Kidney epithelial cell (primary cell): ENCODE results near the gene KCNK17. TPM values are rescaled to one million over a fixed set of nuclear protein-coding genes. Genes with fewer than 3 reads are reported as not detected.

Experiments used
- DNase-seq: peaks from one replicate; pipeline ENCODE4 v3.0.0-alpha.2; 2010; ENCODE audit warnings: low read depth
- H3K27me3 ChIP-seq: 2 replicates; pipeline ENCODE4 v1.6.0; 2011; ENCODE audit warnings: low read length; ENCODE audit not compliant: control insufficient read depth, insufficient read depth
- H3K36me3 ChIP-seq: 2 replicates; pipeline ENCODE4 v1.5.1; 2011; ENCODE audit warnings: low read length; ENCODE audit not compliant: control insufficient read depth, insufficient read depth
- H3K4me3 ChIP-seq: 2 replicates; pipeline ENCODE4 v1.5.1; 2011; ENCODE audit warnings: low read depth, mild to moderate bottlenecking, control low read depth, low read length
- total RNA-seq: library from RNA; depleted of rRNA; stranded (reverse); fragments of >200 nt; gene quantifications from 2 replicates; pipeline ENCODE4 v1.2.3, GENCODE V29; 2015
- TF ChIP-seq, protein P1 (sequence below): IDR thresholded peaks from 2 replicates; pipeline ENCODE4 v1.5.1; 2011; ENCODE audit warnings: mild to moderate bottlenecking, moderate library complexity, low read length, control low read depth, inconsistent platforms; ENCODE audit not compliant: insufficient read depth, poor library complexity, severe bottlenecking

KCNK17 gene
- total RNA-seq, 1 donor from 2014 or later: not detected

GRCh38 chr6:39260456-39260855 lies 53.8 kb downstream of the KCNK17 start:
- no peak for DNase-seq
- TF ChIP-seq, protein P1, sequence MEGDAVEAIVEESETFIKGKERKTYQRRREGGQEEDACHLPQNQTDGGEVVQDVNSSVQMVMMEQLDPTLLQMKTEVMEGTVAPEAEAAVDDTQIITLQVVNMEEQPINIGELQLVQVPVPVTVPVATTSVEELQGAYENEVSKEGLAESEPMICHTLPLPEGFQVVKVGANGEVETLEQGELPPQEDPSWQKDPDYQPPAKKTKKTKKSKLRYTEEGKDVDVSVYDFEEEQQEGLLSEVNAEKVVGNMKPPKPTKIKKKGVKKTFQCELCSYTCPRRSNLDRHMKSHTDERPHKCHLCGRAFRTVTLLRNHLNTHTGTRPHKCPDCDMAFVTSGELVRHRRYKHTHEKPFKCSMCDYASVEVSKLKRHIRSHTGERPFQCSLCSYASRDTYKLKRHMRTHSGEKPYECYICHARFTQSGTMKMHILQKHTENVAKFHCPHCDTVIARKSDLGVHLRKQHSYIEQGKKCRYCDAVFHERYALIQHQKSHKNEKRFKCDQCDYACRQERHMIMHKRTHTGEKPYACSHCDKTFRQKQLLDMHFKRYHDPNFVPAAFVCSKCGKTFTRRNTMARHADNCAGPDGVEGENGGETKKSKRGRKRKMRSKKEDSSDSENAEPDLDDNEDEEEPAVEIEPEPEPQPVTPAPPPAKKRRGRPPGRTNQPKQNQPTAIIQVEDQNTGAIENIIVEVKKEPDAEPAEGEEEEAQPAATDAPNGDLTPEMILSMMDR: no peak
- H3K4me3 ChIP-seq: no peak overlapping the region
- H3K36me3 ChIP-seq: no peaks in the 10 kb centered on the region
- no peaks in the 10 kb centered on the region for H3K27me3 ChIP-seq

DNA sequence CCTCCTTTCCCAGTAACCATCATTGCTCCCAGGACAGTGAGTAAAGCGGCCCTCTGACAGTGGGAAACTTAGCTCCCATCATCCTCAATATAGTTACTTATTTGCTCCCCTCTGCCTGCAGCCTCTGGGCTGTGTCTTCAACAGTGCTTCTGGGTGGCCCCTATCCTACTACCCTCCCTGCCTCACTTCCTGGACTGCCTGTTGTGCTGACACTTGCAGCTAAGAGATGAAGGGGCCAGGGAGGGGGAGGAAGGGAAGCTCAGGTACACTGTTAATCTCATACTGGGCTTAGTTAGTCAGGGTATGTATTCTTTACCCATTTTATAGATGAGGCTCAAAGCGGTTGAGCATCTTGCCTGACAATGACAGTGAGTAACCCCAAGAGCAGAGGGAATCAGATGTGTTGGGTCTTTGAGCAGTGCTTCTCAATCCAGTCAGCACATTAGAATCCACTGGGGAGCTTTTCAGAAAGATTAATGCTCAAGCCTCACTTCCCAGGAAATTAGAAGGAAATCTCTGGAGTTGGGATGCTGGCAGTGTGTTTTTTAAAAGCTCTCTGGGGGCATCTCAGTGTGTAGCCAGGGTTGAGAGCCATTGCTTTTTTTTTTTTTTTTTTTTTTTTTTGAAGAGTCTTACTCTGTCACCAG lies 57.8 kb downstream of the KCNK17 start:
- Histone ChIP-seq H3K4me3 (no peak overlapping the region), H3K36me3 (no peaks in the 10 kb centered on the region)

GRCh38 chr6:39254999-39255535 lies 59.2 kb downstream of the KCNK17 start:
- Histone ChIP-seq H3K36me3 (no peaks in the 10 kb centered on the region), H3K27me3 (no peaks in the 10 kb centered on the region), H3K4me3 (no peak overlapping the region)
- TF ChIP-seq, protein P1: no peak
- DNase-seq: no peak

More for the DNA sequence above, 57.8 kb downstream of the KCNK17 start:
- no peak for DNase-seq
- no peaks in the 10 kb centered on the region for H3K27me3 ChIP-seq
- TF ChIP-seq, protein P1: no peak

DNA sequence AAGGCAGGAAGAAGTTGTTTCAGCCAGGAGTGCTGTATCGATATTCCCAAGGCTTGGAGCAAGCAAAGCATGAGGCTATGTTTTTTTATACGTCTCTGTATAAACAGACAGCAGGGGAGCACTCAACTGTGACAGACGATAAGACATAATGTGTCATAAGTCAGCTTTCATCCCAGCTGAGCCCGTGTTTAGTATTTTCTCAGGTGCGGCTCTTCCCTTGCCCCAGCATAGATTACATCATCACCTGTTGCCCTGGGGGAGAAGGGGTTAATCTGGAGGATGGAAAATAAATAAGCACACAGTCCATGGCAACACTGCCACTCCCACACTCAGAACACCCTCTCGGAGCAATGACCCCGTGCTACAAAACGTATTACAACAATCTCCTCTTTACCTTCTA lies 62.8 kb downstream of the KCNK17 start:
- Histone ChIP-seq H3K36me3 (no peaks in the 10 kb centered on the region), H3K4me3 (no peak overlapping the region), H3K27me3 (no peaks in the 10 kb centered on the region)
- peak; percentile 29 for DNase-seq
- TF ChIP-seq, protein P1: no peak

GRCh38 chr6:39250507-39250906 lies 63.7 kb downstream of the KCNK17 start:
- no peak for DNase-seq
- Histone ChIP-seq H3K27me3 (no peaks in the 10 kb centered on the region), H3K36me3 (no peaks in the 10 kb centered on the region), H3K4me3 (no peak overlapping the region)
- TF ChIP-seq, protein P1: no peak

DNA sequence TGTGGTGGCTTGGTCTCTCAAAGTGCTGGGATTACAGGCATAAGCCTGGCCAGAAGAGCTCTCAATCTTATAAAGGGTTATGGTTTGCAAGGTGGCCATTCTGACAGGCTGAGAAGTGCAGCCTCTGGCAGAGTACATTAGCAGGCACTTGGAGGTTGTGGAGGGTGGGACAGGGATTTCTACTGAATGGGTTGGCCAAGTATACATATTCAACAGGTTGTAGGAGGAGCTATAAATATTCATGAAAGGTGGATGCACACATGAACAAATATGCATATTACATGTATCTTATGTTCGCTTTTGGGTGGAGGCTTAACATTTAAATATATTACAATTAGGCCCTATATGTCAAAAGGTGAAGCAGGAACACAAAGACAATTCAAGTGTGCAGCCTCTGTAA lies 64.9 kb downstream of the KCNK17 start:
- Histone ChIP-seq H3K27me3 (no peaks in the 10 kb centered on the region), H3K4me3 (no peak overlapping the region), H3K36me3 (no peaks in the 10 kb centered on the region)
- DNase-seq: no peak
- TF ChIP-seq, protein P1: no peak
